Activated CD8-positive, alpha-beta memory T cell treated with anti-CD3 and anti-CD28 coated beads for 1 hour (primary cell): ENCODE results near the gene NDUFB4.
"Not testable (repeated sequence)": the region's sequence is repeated elsewhere in the genome, so short reads cannot be mapped to it uniquely, and the experiment has no call there.

ENCODE experiments used
- DNase-seq, 2 donors: peaks; one replicate each; pipeline ENCODE4 v3.0.0-alpha.2; 2020; ENCODE audit warnings: low read depth in 1 of 2; ENCODE audit errors: extremely low read depth in 1 of 2

NDUFB4 gene

GRCh38 chr3:120636795-120637401 is 40.8 kb downstream of the NDUFB4 start:
- DNase-seq: no peak

DNA sequence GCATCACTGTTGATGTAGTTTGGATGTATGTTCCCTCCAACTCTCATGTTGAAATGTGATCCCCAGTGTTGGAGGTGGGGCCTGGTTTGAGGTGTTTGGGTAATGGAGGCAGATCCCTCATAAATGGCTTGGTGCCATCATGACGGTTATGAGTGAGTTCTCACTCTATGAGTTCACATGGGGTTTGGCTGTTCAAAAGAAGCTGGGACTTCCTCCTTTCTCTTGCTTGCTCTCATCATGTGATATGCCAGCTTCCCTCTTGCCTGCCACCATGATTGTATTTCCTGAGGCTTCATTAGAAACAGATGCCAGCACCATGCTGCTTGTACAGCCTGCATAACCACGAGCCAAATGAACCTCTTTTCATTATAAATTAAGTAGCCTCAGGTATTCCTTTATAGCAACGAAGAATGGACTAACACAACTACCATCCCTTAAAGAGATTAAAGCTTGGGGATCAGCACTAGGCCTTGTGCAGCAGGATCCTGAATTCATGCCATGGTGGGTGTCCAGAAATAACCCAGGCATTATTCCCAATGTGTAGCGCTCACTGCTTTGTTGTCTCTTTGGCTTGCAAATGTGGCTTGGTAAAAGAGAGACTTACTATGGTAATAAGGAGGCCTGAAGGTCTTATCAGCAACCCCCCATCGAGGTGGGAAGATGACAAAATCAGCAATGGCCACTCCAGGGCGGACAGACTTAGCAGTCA is 41.9 kb downstream of the NDUFB4 start:
- no peak for DNase-seq

GRCh38 chr3:120638820-120639219 is 42.7 kb downstream of the NDUFB4 start:
- DNase-seq: not testable (repeated sequence)

GRCh38 chr3:120640231-120640630 is 44.1 kb downstream of the NDUFB4 start:
- DNase-seq: no peak

DNA sequence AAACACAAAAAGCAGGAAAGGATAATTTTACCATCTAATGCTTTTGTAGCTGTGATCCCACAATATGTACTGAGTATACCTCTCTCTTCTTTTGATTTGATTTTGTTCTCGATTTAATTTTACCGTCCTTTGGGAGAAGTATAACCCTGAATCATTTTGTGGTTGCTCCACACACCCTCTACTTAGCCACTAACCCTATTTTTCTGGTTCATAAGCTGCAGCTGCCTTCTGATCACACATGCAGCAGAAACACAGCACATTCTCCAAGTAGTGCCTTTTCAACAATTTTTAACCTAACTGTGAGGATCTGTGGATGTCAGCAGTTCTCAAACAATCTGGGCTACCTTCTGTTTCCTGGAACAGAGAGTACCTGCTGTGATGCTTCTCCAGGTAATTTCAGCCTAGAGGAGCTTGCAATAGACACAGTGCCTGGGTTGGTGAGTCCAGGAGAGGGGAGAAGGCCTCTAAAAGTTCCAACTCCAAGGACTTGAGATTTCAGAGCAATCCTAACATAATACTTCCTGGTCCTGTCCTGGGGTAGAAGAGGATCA is 45.6 kb downstream of the NDUFB4 start:
- no peak for DNase-seq

GRCh38 chr3:120642368-120642948 is 46.3 kb downstream of the NDUFB4 start:
- DNase-seq: no peak

- DNase-seq: no peak
Measured at GRCh38 chr3:120645083-120645845, 49.1 kb downstream of the NDUFB4 start.

GRCh38 chr3:120646771-120647432 is 50.8 kb downstream of the NDUFB4 start:
- no peak for DNase-seq

DNA sequence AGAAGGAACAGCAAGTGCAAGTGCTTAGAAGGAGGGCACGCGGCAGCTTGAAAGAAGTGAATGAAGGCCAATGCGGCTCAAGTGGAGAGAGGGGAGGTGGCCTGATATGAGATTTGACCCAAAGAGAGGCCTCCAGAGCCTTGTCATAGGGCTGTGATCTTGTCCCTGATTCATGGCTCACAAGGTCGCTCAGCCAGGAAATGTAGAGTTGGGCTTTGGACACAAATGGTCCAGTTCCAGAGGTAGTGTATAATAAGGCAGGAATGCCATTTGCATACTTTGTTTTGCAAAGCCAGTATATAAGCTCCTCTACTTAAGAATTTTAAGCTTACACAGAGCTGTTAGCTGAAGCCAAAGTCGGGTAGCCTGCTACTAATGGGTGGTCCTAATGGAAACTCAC is 52.2 kb downstream of the NDUFB4 start:
- DNase-seq: no peak

GRCh38 chr3:120649830-120650233 is 53.7 kb downstream of the NDUFB4 start:
- DNase-seq: no peak

DNA sequence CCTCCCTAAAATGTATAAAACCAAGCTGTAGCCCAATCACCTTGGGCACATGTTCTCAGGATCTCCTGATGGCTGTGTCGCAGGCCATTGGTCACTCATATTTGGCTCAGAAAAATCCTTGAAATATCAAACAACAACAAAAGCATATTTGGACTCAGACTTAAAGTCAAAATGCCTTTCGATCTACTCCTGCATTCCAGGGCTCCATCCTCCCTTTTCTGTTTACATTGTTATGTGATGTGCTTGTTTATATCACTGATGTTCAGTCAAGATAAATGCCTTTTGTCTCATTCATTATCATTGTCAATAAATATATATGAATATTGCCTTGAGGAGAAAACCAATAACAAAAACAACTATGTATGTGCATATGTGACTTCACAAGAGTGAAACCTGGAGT is 54.2 kb downstream of the NDUFB4 start:
- DNase-seq: no peak
